Mucosa of descending colon (tissue), 3 donors: ENCODE results near the gene WDR1. TPM values are rescaled to one million over a fixed set of nuclear protein-coding genes. Genes with fewer than 3 reads are reported as not detected.

Source experiments
- ATAC-seq: fragments of 200-7000 bp; cut with Tn5 transposase; one replicate; pipeline ENCODE4 v1.9.1; 2020; ENCODE audit warnings: mild to moderate bottlenecking, moderate library complexity
- DNase-seq, 3 donors: peaks; one replicate each; pipeline ENCODE4 v3.0.0-alpha.2; 2020
- H3K36me3 ChIP-seq: fragments of 200-600 bp; one replicate; pipeline ENCODE4 v1.8.0; 2021; ENCODE audit warnings: low read depth, mild to moderate bottlenecking
- H3K4me1 ChIP-seq: fragments of 200-600 bp; one replicate; pipeline ENCODE4 v1.8.0; 2021; ENCODE audit warnings: low read depth, mild to moderate bottlenecking
- H3K4me3 ChIP-seq: fragments of 200-600 bp; one replicate; pipeline ENCODE4 v1.8.0; 2021; ENCODE audit warnings: mild to moderate bottlenecking
- H3K9me3 ChIP-seq: fragments of 200-600 bp; one replicate; pipeline ENCODE4 v1.8.0; 2021; ENCODE audit warnings: mild to moderate bottlenecking
- CTCF ChIP-seq: fragments of 200-600 bp; IDR thresholded peaks from one replicate; pipeline ENCODE4 v1.8.0; 2022; ENCODE audit warnings: antibody characterized with exemption, mild to moderate bottlenecking
- intact Hi-C, 2 donors: fragments of 100-400 bp; cut with DNase I in 1 of 2; cut with micrococcal nuclease in 1 of 2; formaldehyde crosslinking; loops; one replicate each; pipeline versions ENCODE4 v1.11.0 to v1.11.1; 2022; cut with DNase I, micrococcal nuclease
- total RNA-seq, 3 donors: library from RNA; stranded (reverse); fragmentation: NEBNext Ultra II Directional in 2 of 3; extraction: Animal tissue kit (Norgen Biotek cat#: 25700) in 2 of 3; gene quantifications; one replicate each; pipeline versions ENCODE4 v1.2.1 to v1.2.4, GENCODE V29; 2021 to 2023
- donor health status: DM: no; HTN: no; CAD: no; lungs with moderate emphysema.
- donor health status: DM: no; HTN: no; CAD: no.
- donor health status: DM: no; HTN: yes; CAD: no.

Gene WDR1
- total RNA-seq, 3 donors from 2014 or later, result 366 to 467 (median 380) TPM

GRCh38 chr4:10082047-10082446 is 34.6 kb downstream of the WDR1 start:
- no peak for TF ChIP-seq CTCF
- Histone ChIP-seq H3K36me3 (peaks cover 39% of the 10 kb centered on the region), H3K4me1 (no peaks in the 10 kb centered on the region), H3K9me3 (no peaks in the 10 kb centered on the region), H3K4me3 (no peak overlapping the region)
- peak in 1 of 3 donors; percentile 24 for DNase-seq
- intact Hi-C loops, result no loop called here
- no peak for ATAC-seq

- ATAC-seq (no peak), DNase-seq (peak in 2 of 3 donors; percentile 11 to 16)
- H3K4me3 ChIP-seq, result no peak overlapping the region
- H3K36me3 ChIP-seq, result peaks cover 36% of the 10 kb centered on the region
- H3K9me3 ChIP-seq, result no peaks in the 10 kb centered on the region
- TF ChIP-seq CTCF, result no peak
- no peaks in the 10 kb centered on the region for H3K4me1 ChIP-seq
- intact Hi-C loops, result no loop called here
Measured at GRCh38 chr4:10081218-10081606, 35.4 kb downstream of the WDR1 start.

- intact Hi-C loops, result no loop called here
Measured at GRCh38 chr4:10080589-10081217, 35.9 kb downstream of the WDR1 start.

GRCh38 chr4:10079912-10080588 is 36.5 kb downstream of the WDR1 start:
- Histone ChIP-seq H3K36me3 (peaks cover 39% of the 10 kb centered on the region), H3K9me3 (no peaks in the 10 kb centered on the region), H3K4me3 (no peak overlapping the region), H3K4me1 (no peaks in the 10 kb centered on the region)
- TF ChIP-seq CTCF, result no peak
- intact Hi-C loops, result no loop called here
- ATAC-seq, result no peak
- DNase-seq, result no peak

More at GRCh38 chr4:10080589-10081217, 35.9 kb downstream of the WDR1 start:
- Histone ChIP-seq H3K36me3 (peaks cover 40% of the 10 kb centered on the region), H3K9me3 (no peaks in the 10 kb centered on the region), H3K4me3 (no peak overlapping the region), H3K4me1 (no peaks in the 10 kb centered on the region)
- TF ChIP-seq CTCF, result no peak
- ATAC-seq (no peak), DNase-seq (peak in 1 of 3 donors; percentile 21)

GRCh38 chr4:10079256-10079655 is 37.3 kb downstream of the WDR1 start:
- ATAC-seq (no peak), DNase-seq (no peak)
- Histone ChIP-seq H3K36me3 (peaks cover 36% of the 10 kb centered on the region), H3K4me1 (no peaks in the 10 kb centered on the region), H3K9me3 (no peaks in the 10 kb centered on the region), H3K4me3 (no peak overlapping the region)
- TF ChIP-seq CTCF, result no peak
- intact Hi-C loops, result no loop called here
